Right ventricle myocardium inferior (tissue), 1 donor: Measurements from ENCODE around the gene SPART. TPM values are rescaled to one million over a fixed set of nuclear protein-coding genes. Genes with fewer than 3 reads are reported as not detected.

Source experiments
- ATAC-seq: fragments of 200-7000 bp; cut with Tn5 transposase; one replicate; pipeline ENCODE4 v1.9.1; 2020; ENCODE audit warnings: mild to moderate bottlenecking, moderate library complexity
- DNase-seq: peaks from one replicate; pipeline ENCODE4 v3.0.0; 2021; ENCODE audit errors: missing footprints
- intact Hi-C: fragments of 100-400 bp; cut with DNase I; formaldehyde crosslinking; loops from one replicate; pipeline ENCODE4 v1.11.0; 2022
- long read RNA-seq: library from polyadenylated mRNA; unstranded; transcript quantifications from one replicate; pipeline ENCODE4 v2.0.0, GENCODE V29; 2021
- total RNA-seq: library from RNA; stranded (reverse); fragmentation: NEBNext Ultra II Directional; extraction: Animal tissue kit (Norgen Biotek cat#: 25700); gene quantifications from one replicate; pipeline ENCODE4 v1.2.1, GENCODE V29; 2021
- donor health status: DM: no; HTN: yes; CAD: no; lungs with severe emphysema.

The SPART gene
- total RNA-seq = 41.7 TPM
- long read RNA-seq, full-length matches to known transcripts = 32 of 41 reads
- long read RNA-seq, partial matches to known transcripts = 3 of 41 reads
- long read RNA-seq, other reads (novel, unspliced or antisense) = 6 of 41 reads

- intact Hi-C loops = no loop called here
- ATAC-seq (peak; percentile 95), DNase-seq (peak; percentile 96)
Observed at GRCh38 chr13:36346222-36347083, at the start of gene SPART. TSS of gene SPART (minus strand) at chr13:36346394. CDS start at chr13:36335830, 10,564 bp downstream.

GRCh38 chr13:36395280-36395679 lies 49.1 kb upstream of the SPART start:
- intact Hi-C loops = loop anchor here (5.0 kb wide), 1 partner anchor 113 kb away; no protein-coding TSS in a partner anchor
- ATAC-seq (no peak), DNase-seq (no peak)

GRCh38 chr13:36385489-36385888 lies 39.3 kb upstream of the SPART start:
- ATAC-seq (no peak), DNase-seq (no peak)
- intact Hi-C loops = no loop called here

GRCh38 chr13:36382030-36382429 lies 35.8 kb upstream of the SPART start:
- intact Hi-C loops = no loop called here
- DNase-seq = no peak
- ATAC-seq = no peak

GRCh38 chr13:36377826-36378468 lies 31.8 kb upstream of the SPART start:
- intact Hi-C loops = no loop called here
- DNase-seq = no peak
- ATAC-seq = no peak

GRCh38 chr13:36374063-36374462 lies 27.9 kb upstream of the SPART start:
- intact Hi-C loops = no loop called here
- ATAC-seq (no peak), DNase-seq (no peak)

- ATAC-seq (no peak), DNase-seq (no peak)
- intact Hi-C loops = no loop called here
Observed at GRCh38 chr13:36371185-36371584, 25.0 kb upstream of the SPART start.

GRCh38 chr13:36370108-36370429 lies 23.9 kb upstream of the SPART start:
- ATAC-seq = peak; percentile 91
- peak; percentile 81 for DNase-seq
- intact Hi-C loops = no loop called here

GRCh38 chr13:36369268-36370107 lies 23.3 kb upstream of the SPART start:
- ATAC-seq = peak; percentile 27
- DNase-seq = no peak
- intact Hi-C loops = no loop called here

GRCh38 chr13:36366031-36366430 lies 19.8 kb upstream of the SPART start:
- ATAC-seq = peak; percentile 53
- intact Hi-C loops = no loop called here
- no peak for DNase-seq

- ATAC-seq (peak; percentile 27), DNase-seq (no peak)
- intact Hi-C loops = no loop called here
Observed at GRCh38 chr13:36363366-36363863, 17.2 kb upstream of the SPART start.

GRCh38 chr13:36362914-36363313 lies 16.7 kb upstream of the SPART start:
- DNase-seq (no peak), ATAC-seq (no peak)
- intact Hi-C loops = no loop called here

- intact Hi-C loops = no loop called here
- peak; percentile 50 for ATAC-seq
- DNase-seq = no peak
Observed at GRCh38 chr13:36362251-36362650, 16.1 kb upstream of the SPART start.

GRCh38 chr13:36360903-36361302 lies 14.7 kb upstream of the SPART start:
- DNase-seq (no peak), ATAC-seq (no peak)
- intact Hi-C loops = no loop called here

- intact Hi-C loops = no loop called here
- ATAC-seq (no peak), DNase-seq (no peak)
Observed at GRCh38 chr13:36359301-36359950, 13.2 kb upstream of the SPART start.

- ATAC-seq (no peak), DNase-seq (no peak)
- intact Hi-C loops = no loop called here
Observed at GRCh38 chr13:36358175-36358718, 12.1 kb upstream of the SPART start.

- intact Hi-C loops = no loop called here
- DNase-seq = no peak
- peak; percentile 73 for ATAC-seq
Observed at GRCh38 chr13:36357692-36358091, 11.5 kb upstream of the SPART start.

GRCh38 chr13:36357231-36357630 lies 11.0 kb upstream of the SPART start:
- DNase-seq (no peak), ATAC-seq (no peak)
- intact Hi-C loops = no loop called here
